Upper lobe of left lung (tissue), 4 donors: Measurements from ENCODE around the gene DNAJB8.

Source experiments
- CTCF ChIP-seq, 6 experiments: fragments of 450-650 bp in 4 of 6; fragments of 200-600 bp in 2 of 6; sonication (generic) in 2 of 6; IDR thresholded peaks; one replicate each; pipeline ENCODE4 v1.5.1; 2016 to 2019; ENCODE audit warnings: antibody characterized with exemption in 6 of 6
- POLR2A ChIP-seq, 4 donors: fragments of 450-650 bp; IDR thresholded peaks; one replicate each; pipeline ENCODE4 v1.5.1; 2016 to 2017; ENCODE audit warnings: antibody characterized with exemption in 4 of 4, mild to moderate bottlenecking in 2 of 4
- POLR2AphosphoS5 ChIP-seq, 2 donors: sonication (generic); formaldehyde crosslinking; IDR thresholded peaks; one replicate each; pipeline ENCODE4 v1.5.1; 2017; ENCODE audit warnings: antibody characterized with exemption in 2 of 2

- TF ChIP-seq CTCF (IDR thresholded peaks at IDR 0.05) (no peak), POLR2A (IDR thresholded peaks at IDR 0.05) (no peak), POLR2AphosphoS5 (IDR thresholded peaks at IDR 0.05) (no peak)
Observed at GRCh38 chr3:128491691-128491940, 24.9 kb upstream of the DNAJB8 start.
